ENCODE results near the gene FAM177A1.
A peak's percentile ranks its signal among the peaks of the same experiment; 100 is the strongest.

The FAM177A1 gene

DNA sequence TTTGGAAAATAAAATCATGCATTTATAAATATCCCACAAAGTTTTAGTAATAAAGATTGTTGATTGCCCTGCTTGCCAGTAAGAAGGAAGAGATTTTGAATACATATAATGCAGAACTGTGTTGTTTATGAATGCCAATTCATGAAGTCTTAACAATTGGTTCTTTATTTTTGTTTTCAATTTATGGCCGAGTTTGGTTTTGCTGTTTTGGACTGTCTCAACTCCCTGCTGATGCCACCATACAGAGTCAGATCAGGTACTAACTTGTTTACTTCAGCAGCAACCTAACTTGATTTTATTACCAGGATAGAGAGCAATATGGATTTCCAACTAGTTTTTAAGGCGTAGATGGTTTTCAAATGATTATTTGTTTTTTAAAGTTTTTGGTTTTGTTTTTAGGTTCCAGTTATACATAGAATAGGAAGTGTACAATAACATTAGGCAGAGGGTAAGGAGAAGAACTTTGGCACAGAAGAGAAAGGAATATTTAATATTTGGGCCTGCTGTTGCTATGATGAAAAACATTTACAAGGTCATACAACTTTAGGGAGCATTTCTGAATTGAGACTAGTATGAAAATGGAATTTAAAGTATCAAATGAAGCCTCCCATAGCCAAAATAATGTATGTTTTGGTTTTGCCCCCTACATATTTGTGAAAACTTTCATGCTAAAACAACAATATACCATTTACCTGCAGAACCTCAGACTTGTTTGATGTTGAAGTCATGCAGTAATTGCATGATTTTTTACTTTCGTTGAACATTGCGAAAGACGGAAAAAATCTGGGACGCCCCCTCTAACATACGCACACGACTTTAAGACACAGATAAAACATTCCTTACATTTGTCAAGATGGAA lies 904 bp upstream of the FAM177A1 start:
- no peak for TF ChIP-seq CTCF (IDR thresholded peaks at IDR 0.05; ENCODE audit: low read depth, low read length, missing control alignments)
- DNase-seq (ENCODE audit: extremely low read depth, low read depth), result no peak
- H3K4me3 ChIP-seq (replicated peaks; ENCODE audit: low read depth, low read length), result peak overlapping the region; percentile 93

DNA sequence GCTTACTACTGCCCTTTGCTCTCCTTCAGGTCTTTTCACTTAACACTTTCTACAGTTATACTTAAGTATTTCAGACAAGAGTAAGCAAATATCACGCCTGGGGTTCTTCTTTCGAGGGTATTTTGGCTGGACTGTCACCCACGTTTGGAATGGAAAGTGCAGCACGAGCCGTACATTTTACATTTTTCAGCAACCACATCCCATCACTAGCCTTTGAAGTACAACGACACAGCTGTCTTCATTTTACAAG lies 349 bp upstream of the FAM177A1 start:
- no peak for TF ChIP-seq CTCF (IDR thresholded peaks at IDR 0.05; ENCODE audit: low read depth, low read length, missing control alignments)
- H3K4me3 ChIP-seq (replicated peaks; ENCODE audit: low read depth, low read length), result peak overlapping the region; percentile 93
- no peak for DNase-seq (ENCODE audit: extremely low read depth, low read depth)

GRCh38 chr14:35046751-35047536 lies 872 bp downstream of the FAM177A1 start:
- TF ChIP-seq CTCF (IDR thresholded peaks at IDR 0.05; ENCODE audit: low read depth, low read length, missing control alignments), result no peak
- peak overlapping the region; percentile 93 for H3K4me3 ChIP-seq (replicated peaks; ENCODE audit: low read depth, low read length)
- DNase-seq (ENCODE audit: extremely low read depth, low read depth), result no peak

DNA sequence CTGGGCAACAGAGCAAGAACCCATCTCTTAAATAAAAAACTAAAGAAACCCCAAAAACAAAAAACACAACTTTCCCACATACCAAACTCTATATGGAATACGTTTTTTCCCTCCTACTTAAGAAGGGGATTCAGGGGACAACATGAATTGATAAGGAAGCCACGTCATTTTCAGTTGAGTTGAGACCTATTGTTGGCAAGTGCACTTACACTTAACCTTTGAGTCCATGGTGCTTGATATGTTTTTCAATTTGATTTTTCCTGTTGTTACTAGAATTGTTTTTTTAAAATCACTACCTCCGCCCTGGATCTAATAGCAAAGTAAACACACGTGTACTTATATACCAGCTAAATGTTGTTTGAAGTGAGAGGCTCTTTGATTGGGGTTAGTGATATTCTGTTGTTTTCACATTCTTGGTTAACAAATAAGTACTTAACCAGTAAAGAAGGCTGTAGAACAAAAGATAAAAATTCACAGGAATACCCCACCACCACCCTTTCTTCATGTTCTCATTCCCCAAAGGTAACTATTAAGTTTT lies 2.0 kb downstream of the FAM177A1 start:
- H3K4me3 ChIP-seq (replicated peaks; ENCODE audit: low read depth, low read length), result no peak overlapping the region
- TF ChIP-seq CTCF (IDR thresholded peaks at IDR 0.05; ENCODE audit: low read depth, low read length, missing control alignments), result no peak
- no peak for DNase-seq (ENCODE audit: extremely low read depth, low read depth)

GRCh38 chr14:35050652-35051051 lies 4.6 kb downstream of the FAM177A1 start:
- no peak for TF ChIP-seq CTCF (IDR thresholded peaks at IDR 0.05; ENCODE audit: low read depth, low read length, missing control alignments)
- DNase-seq (ENCODE audit: extremely low read depth, low read depth), result peak; percentile 20
- H3K4me3 ChIP-seq (replicated peaks; ENCODE audit: low read depth, low read length), result no peak overlapping the region

DNA sequence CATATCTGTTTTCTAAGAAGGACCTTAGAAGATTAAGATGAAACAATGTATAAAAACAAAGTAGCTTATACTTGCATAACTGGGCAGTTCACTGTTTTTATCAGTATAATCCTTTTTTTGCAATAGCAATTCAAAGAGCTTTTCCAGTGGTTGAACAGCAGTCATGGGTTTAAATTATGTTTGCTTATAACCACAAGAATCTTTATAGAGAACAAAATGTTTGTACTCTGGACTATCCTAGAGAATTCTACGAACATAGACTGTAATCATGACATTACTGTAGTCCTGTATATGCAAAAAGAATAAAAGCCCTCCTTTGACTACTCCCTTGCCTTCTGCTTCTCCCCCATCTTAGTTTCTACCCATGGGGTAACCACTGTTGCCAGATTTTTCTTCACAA lies 5.7 kb downstream of the FAM177A1 start:
- no peak overlapping the region for H3K4me3 ChIP-seq (replicated peaks; ENCODE audit: low read depth, low read length)
- no peak for TF ChIP-seq CTCF (IDR thresholded peaks at IDR 0.05; ENCODE audit: low read depth, low read length, missing control alignments)
- DNase-seq (ENCODE audit: extremely low read depth, low read depth), result no peak
